Measurements from ENCODE around the gene UPP1.

Gene UPP1

GRCh38 chr7:48087349-48087748 is 1.7 kb upstream of the UPP1 start:
- no peak for DNase-seq

- peak; percentile 36 for DNase-seq
Observed at GRCh38 chr7:48088559-48089045, 463 bp upstream of the UPP1 start.

DNA sequence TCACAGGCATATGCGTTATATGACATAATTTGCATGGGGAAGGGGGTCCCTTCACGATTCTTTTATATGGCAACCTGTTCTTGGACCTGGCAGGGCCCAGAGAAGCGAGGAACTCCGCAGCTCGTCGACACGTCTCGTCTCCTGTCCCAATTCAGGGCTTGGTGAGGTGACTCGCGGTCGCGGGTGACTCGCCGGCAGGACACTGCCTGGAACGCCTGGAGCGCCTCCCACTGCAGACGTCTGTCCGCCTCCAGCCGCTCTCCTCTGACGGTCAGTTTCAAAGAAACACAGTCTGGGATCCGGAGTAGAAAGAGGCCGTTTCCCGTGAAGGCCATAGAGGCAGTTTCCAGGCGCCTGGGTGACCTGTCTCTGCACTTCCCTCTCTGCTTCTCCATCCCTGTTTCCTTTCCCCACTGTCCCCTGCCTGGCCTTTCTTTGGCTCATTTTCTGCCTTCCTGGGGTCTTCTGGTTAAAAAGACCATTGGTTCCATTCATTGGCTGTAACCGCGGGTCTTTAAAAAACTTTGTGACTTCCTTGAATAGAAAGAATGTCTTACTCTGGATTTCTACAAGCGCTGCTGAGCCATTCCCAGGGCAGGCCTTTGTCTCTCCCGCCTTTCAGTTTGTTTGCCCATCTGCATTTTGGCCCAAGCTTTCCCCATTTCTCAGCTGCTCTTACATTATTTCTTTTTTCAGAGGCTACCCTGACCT is 1.2 kb downstream of the UPP1 start:
- no peak for DNase-seq

- DNase-seq, result no peak
Observed at GRCh38 chr7:48091506-48092433, 2.7 kb downstream of the UPP1 start.

- DNase-seq, result no peak
Observed at GRCh38 chr7:48094861-48095293, 5.8 kb downstream of the UPP1 start.

DNA sequence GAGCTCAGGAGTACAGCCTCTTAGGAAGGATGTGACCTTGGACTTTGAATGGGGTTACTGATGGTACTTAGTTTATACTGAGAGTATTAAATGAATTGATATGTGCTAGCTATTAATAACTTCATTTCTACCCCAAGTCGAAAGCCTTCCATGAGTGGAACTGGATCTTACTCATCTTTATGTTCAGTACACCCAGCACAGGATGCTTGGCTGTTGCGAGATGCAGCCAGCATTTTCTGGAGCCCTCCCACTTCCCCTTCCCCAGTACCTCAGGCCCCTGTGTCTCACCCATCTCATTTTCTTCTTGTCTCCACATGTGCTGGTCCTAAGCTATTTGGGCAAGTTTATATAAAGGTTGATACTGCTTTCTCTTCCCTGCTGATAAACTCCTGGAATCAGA is 7.2 kb downstream of the UPP1 start:
- DNase-seq, result no peak

GRCh38 chr7:48097521-48098231 is 8.6 kb downstream of the UPP1 start:
- no peak for DNase-seq

GRCh38 chr7:48098846-48099245 is 9.8 kb downstream of the UPP1 start:
- no peak for DNase-seq

DNA sequence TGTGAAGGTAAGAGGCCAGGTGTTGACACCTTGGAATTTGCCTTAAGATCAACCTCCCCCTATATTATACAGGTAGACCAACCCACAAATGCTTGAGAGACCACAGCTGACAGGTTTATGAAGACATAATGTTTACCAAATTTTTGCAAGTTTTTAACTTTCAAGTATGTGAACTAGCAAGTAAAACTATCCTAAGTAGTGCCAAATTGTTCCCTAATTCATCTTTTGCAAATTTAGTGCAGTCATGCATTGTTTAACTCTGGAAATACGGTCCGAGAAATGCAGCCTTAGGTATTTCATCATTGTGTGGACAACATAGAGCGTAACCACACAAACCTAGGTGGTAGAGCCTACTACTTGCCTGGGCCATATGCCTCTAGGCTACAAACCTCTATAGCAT is 10.7 kb downstream of the UPP1 start:
- DNase-seq, result no peak

DNA sequence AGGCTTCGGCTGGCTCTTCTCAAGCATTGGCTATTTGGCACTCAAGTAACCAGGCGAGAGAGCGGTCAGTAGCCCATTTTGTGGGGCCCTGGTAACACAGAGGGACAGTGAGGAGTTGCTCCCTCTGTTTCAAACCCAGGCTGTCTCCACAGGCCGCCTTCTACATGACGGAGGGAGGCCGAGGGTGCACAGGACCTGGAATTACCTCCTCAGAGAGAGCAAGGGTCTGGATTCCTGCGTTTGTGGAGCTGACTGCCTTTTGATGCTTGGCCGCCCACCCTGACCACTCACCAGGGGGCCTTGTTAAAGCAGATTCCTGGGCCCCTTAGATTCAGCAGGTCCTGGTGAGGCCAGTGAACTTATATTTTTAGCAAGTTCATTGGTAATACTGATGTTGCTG is 12.3 kb downstream of the UPP1 start:
- no peak for DNase-seq

- DNase-seq, result no peak
Observed at GRCh38 chr7:48101968-48102367, 12.9 kb downstream of the UPP1 start.

DNA sequence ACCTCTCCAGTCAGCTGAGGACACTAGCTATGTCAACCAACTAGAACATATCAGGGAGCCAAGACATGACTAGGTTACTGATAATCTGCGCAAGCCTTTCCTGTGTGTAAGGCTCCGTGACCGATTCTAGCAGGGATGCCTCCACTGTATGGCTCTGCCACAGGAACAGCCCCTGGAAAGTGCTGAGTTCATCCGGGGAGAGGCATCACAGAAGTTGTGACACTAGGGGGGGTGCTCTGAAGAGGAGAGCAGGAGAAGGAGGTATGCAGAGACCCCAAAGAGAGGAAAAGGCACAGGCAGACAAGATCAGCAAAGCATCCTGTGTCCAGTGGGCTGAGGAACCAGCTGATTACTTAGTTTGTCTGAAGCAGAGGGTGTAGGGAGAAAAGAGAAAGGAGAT is 13.5 kb downstream of the UPP1 start:
- DNase-seq, result no peak

- no peak for DNase-seq
Observed at GRCh38 chr7:48105045-48105444, 16.0 kb downstream of the UPP1 start.

DNA sequence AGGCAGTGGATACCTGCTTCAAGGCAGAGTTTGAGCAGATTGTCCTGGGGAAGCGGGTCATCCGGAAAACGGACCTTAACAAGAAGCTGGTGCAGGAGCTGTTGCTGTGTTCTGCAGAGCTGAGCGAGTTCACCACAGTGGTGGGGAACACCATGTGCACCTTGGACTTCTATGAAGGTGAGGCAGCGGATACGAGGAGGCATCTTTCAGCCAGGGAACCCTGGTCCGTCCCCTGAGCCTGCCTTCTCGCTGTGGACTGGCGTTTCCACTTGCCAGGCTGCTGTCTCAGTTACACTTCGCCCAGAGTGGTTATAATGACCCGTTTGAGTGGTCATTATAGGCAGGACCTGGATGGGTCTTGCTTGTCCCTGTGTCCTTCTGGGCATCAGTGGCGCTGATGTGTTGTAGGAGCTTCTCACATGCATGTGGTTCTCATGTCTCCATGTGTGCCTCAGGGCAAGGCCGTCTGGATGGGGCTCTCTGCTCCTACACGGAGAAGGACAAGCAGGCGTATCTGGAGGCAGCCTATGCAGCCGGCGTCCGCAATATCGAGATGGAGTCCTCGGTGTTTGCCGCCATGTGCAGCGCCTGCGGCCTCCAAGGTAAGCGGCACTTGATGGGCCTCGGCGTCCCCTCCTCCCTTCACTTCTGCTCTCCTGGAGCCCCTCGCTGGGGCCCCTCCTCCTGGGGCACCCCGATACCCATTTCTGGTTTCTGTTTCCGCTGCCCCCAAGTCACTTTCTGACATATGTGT is 18.0 kb downstream of the UPP1 start:
- DNase-seq, result no peak

- no peak for DNase-seq
Observed at GRCh38 chr7:48107926-48108472, 18.9 kb downstream of the UPP1 start.

GRCh38 chr7:48108959-48109847 is 20.1 kb downstream of the UPP1 start:
- DNase-seq, result no peak

DNA sequence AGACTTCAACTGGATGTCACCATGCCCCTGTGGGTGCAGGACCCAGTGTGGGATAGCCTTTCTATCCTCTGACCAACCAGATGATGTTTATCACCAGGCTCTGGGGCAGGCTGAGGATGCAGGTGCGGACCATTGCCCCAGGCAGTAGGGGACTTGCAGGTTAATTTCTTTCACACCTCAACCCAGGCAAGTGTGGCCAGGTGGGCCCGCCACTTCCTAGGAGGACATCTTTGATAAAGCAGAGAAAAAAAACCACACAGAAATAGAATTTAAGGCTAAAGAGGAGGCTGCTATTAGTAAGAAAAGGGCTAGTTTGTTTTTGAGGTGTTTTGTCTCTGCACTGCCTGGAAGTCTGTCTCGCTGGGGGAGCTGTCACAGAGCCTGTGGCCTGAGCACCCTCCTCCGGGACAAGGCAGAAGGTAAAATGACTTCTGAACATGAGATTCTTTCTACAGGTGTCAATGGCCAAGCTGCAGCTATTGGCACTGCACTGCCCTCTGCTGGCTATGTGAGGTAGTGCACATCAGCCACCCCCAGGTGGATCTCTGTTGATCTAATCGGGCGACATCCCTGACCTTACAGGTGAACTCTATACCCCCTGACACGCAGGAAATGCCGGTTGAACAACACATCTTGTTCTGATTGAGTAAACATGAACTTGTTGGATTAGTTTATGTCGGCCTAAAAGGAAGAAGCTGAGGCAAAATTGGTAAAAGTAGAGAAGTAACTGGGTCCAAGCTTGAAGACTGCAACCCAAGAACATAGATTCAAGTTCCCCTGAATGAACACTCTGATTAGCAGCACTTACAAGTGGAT is 21.0 kb downstream of the UPP1 start:
- no peak for DNase-seq

DNA sequence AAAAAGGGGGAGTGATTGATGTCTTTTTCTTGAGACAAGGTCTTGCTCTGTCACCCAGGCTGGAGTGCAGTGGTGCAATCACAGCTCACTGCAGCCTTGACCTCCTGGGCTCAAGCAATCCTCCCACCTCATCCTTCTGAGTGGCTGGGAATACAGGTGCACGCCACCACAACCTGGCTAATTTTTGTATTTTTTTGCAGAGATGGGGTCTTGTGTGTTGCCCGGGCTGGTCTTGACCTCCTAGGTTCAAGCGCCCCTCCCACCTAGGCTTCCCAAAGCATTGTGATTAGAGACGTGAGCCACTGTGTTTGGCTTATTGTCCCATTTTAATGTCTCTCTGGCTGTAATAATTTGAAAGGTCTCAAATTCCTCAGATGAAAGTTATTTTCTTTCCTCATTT is 21.8 kb downstream of the UPP1 start:
- DNase-seq, result no peak

GRCh38 chr7:48111596-48111995 is 22.5 kb downstream of the UPP1 start:
- no peak for DNase-seq

Data from DMS79 (cell line).